NCI-H1092 treated with DMSO at 0.1 percent for 48 hours (cell line): ENCODE results near the gene LDLRAD4.
"Not testable (repeated sequence)": the region's sequence is repeated elsewhere in the genome, so short reads cannot be mapped to it uniquely, and the experiment has no call there.

ENCODE experiments used
- DNase-seq: peaks from one replicate; lab custom pipeline; 2025; lab: John Stamatoyannopoulos, UW

The LDLRAD4 gene

GRCh38 chr18:13464432-13465123 is 246.0 kb downstream of the LDLRAD4 start:
- DNase-seq, result no peak

GRCh38 chr18:13465124-13465446 is 246.5 kb downstream of the LDLRAD4 start:
- DNase-seq, result no peak

- no peak for DNase-seq
These were observed 246.9 kb downstream of the LDLRAD4 start for GRCh38 chr18:13465476-13465875.

- no peak for DNase-seq
These were observed 252.1 kb downstream of the LDLRAD4 start for GRCh38 chr18:13470516-13471197.

GRCh38 chr18:13471198-13471845 is 252.8 kb downstream of the LDLRAD4 start:
- no peak for DNase-seq

GRCh38 chr18:13471971-13472628 is 253.5 kb downstream of the LDLRAD4 start:
- DNase-seq, result peak; percentile 60

GRCh38 chr18:13473751-13474150 is 255.2 kb downstream of the LDLRAD4 start:
- DNase-seq, result no peak

GRCh38 chr18:13474336-13474735 is 255.8 kb downstream of the LDLRAD4 start:
- DNase-seq, result no peak

GRCh38 chr18:13474907-13475545 is 256.5 kb downstream of the LDLRAD4 start:
- no peak for DNase-seq

GRCh38 chr18:13476312-13476711 is 257.8 kb downstream of the LDLRAD4 start:
- not testable (repeated sequence) for DNase-seq

GRCh38 chr18:13477147-13477683 is 258.7 kb downstream of the LDLRAD4 start:
- peak; percentile 19 for DNase-seq

GRCh38 chr18:13480571-13481255 is 262.2 kb downstream of the LDLRAD4 start:
- DNase-seq, result no peak

- DNase-seq, result no peak
These were observed 262.8 kb downstream of the LDLRAD4 start for GRCh38 chr18:13481331-13481730.

GRCh38 chr18:13481820-13482617 is 263.5 kb downstream of the LDLRAD4 start:
- no peak for DNase-seq

GRCh38 chr18:13482618-13482945 is 264.0 kb downstream of the LDLRAD4 start:
- DNase-seq, result no peak

GRCh38 chr18:13483316-13484270 is 265.0 kb downstream of the LDLRAD4 start:
- no peak for DNase-seq

- no peak for DNase-seq
These were observed 266.6 kb downstream of the LDLRAD4 start for GRCh38 chr18:13485182-13485581.

- DNase-seq, result no peak
These were observed 267.0 kb downstream of the LDLRAD4 start for GRCh38 chr18:13485604-13486003.

GRCh38 chr18:13486284-13486683 is 267.7 kb downstream of the LDLRAD4 start:
- no peak for DNase-seq

- no peak for DNase-seq
These were observed 268.1 kb downstream of the LDLRAD4 start for GRCh38 chr18:13486686-13487085.
